K562 (cell line): ENCODE results near the gene STK24. TPM values are rescaled to one million over a fixed set of nuclear protein-coding genes. Genes with fewer than 3 reads are reported as not detected.

Experiments
- ATAC-seq: fragments of 200-7000 bp; cut with Tn5 transposase; 3 replicates; pipeline ENCODE4 v1.9.1; 2020; ENCODE audit warnings: moderate library complexity
- BruUV-seq: library from RNA; stranded (reverse); fragments of 400-500 nt; replicated peaks from 2 replicates; lab custom pipeline; 2021; lab: Mats Ljungman, UMichigan
- CTCF ChIA-PET: fragments of 300-600 bp; formaldehyde crosslinking; extraction: SDS; loops from one replicate; lab custom pipeline; 2021; ENCODE audit warnings: low intra/inter-chr PET ratio; lab: Yijun Ruan, JAX
- POLR2A ChIA-PET: fragments of 300-600, 350-650 bp; sonication (Branson Sonifier 250); formaldehyde crosslinking; extraction: SDS; loops from one replicate; lab custom pipeline; 2021; ENCODE audit warnings: antibody characterized with exemption, inconsistent platforms; lab: Yijun Ruan, JAX
- DNase-seq, 4 experiments: peaks; one replicate each; pipeline versions ENCODE4 v3.0.0 to v3.0.0-alpha.2; 2011 to 2018; ENCODE audit warnings: low spot score in 3 of 4, mixed read lengths in 3 of 4; ENCODE audit errors: extremely low read depth in 1 of 4
- FAIRE-seq: peaks from 2 replicates; lab custom pipeline; 2011; peaks lifted over from hg19 to GRCh38; lab: Jason Lieb, UNC
- H2AFZ ChIP-seq: 2 replicates; pipeline ENCODE4 v1.6.0; 2011; ENCODE audit warnings: low read depth, low read length, control low read depth, inconsistent platforms
- H3K27ac ChIP-seq: fragments of 200-600 bp; 3 replicates; pipeline ENCODE4 v1.8.0; 2011; ENCODE audit warnings: low read depth, mild to moderate bottlenecking, control low read depth, inconsistent platforms, low read length, moderate library complexity, mixed read lengths; ENCODE audit errors: extremely low read depth
- H3K27me3 ChIP-seq, 2 experiments: fragments of 300-600 bp in 1 of 2; 2 replicates in 1 of 2; 3 replicates in 1 of 2; pipeline versions ENCODE4 v1.6.0 to v1.8.0; 2011; ENCODE audit warnings: inconsistent platforms in 2 of 2, low read length in 2 of 2, mild to moderate bottlenecking in 1 of 2, mixed read lengths in 1 of 2, moderate library complexity in 1 of 2; ENCODE audit not compliant: control insufficient read depth in 2 of 2, insufficient read depth in 2 of 2
- H3K36me3 ChIP-seq: fragments of 300-600 bp; 3 replicates; pipeline ENCODE4 v1.8.0; 2011; ENCODE audit warnings: mild to moderate bottlenecking, low read length, inconsistent platforms; ENCODE audit not compliant: control insufficient read depth, insufficient read depth
- H3K4me1 ChIP-seq, 2 experiments: fragments of 200-600 bp in 1 of 2; replicated peaks in 1 of 2; 2 replicates in 1 of 2; 3 replicates in 1 of 2; pipeline versions ENCODE4 v1.5.1 to v1.8.0; 2011; ENCODE audit warnings: inconsistent platforms in 2 of 2, low read length in 2 of 2, mild to moderate bottlenecking in 1 of 2, mixed read lengths in 1 of 2, moderate library complexity in 1 of 2; ENCODE audit not compliant: control insufficient read depth in 2 of 2, insufficient read depth in 2 of 2
- H3K4me2 ChIP-seq: 2 replicates; pipeline ENCODE4 v1.6.1; 2011; ENCODE audit warnings: low read length, control low read depth, inconsistent platforms, mixed read lengths; ENCODE audit not compliant: insufficient read depth
- H3K4me3 ChIP-seq: fragments of 200-600 bp; sonication (generic), shearing (Covaris generic); 2 replicates; pipeline ENCODE4 v1.5.1; 2016; ENCODE audit warnings: control low read depth, inconsistent platforms
- H3K79me2 ChIP-seq: fragments of 200-600 bp; 3 replicates; pipeline ENCODE4 v1.8.0; 2011; ENCODE audit warnings: low read length, inconsistent platforms; ENCODE audit not compliant: control insufficient read depth, insufficient read depth
- H3K9ac ChIP-seq, 2 experiments: 2 replicates each; pipeline versions ENCODE4 v1.6.0 to v1.6.1; 2011; ENCODE audit warnings: low read depth in 2 of 2, low read length in 2 of 2, control low read depth in 1 of 2, inconsistent platforms in 1 of 2, mild to moderate bottlenecking in 1 of 2, mixed read lengths in 1 of 2; ENCODE audit not compliant: insufficient read depth in 1 of 2
- H3K9me1 ChIP-seq: one replicate; pipeline ENCODE4 v1.6.0; 2011; ENCODE audit warnings: inconsistent platforms, mild to moderate bottlenecking, low read length, moderate library complexity; ENCODE audit not compliant: control insufficient read depth, insufficient read depth
- H3K9me3 ChIP-seq: replicated peaks from 2 replicates; pipeline ENCODE4 v1.5.1; 2011; ENCODE audit warnings: low read depth, low read length, inconsistent platforms; ENCODE audit not compliant: control insufficient read depth, insufficient read depth
- H4K20me1 ChIP-seq: replicated peaks from 2 replicates; pipeline ENCODE4 v1.6.1; 2011; ENCODE audit warnings: low read length, inconsistent platforms, mixed read lengths; ENCODE audit not compliant: control insufficient read depth, insufficient read depth
- CBX1 ChIP-seq: sonication (generic); IDR thresholded peaks from 2 replicates; pipeline ENCODE4 v1.6.1; 2016; ENCODE audit warnings: antibody characterized with exemption, low read depth, mild to moderate bottlenecking
- HNRNPK ChIP-seq: fragments of 200-400 bp; formaldehyde crosslinking; IDR thresholded peaks from one replicate; pipeline ENCODE4 v1.6.1; 2018; ENCODE audit warnings: mild to moderate bottlenecking, low read depth, low read length; ENCODE audit not compliant: poor library complexity, severe bottlenecking
- PHB ChIP-seq: fragments of 250-450 bp; sonication (Bioruptor Pico); IDR thresholded peaks from 2 replicates; pipeline ENCODE4 v1.5.0; 2021
- SIN3B ChIP-seq: fragments of 450-650 bp; IDR thresholded peaks from 2 replicates; pipeline ENCODE4 v1.6.1; 2017; ENCODE audit warnings: low read depth, mild to moderate bottlenecking, moderate library complexity
- SMAD3 ChIP-seq: fragments of 450-650 bp; formaldehyde crosslinking; conservative IDR thresholded peaks from 2 replicates; pipeline ENCODE4 v1.4.0; 2020; ENCODE audit warnings: mild to moderate bottlenecking
- TBP ChIP-seq: optimal IDR thresholded peaks from 2 replicates; pipeline ENCODE3; 2011; ENCODE audit warnings: low read depth, low read length, improper control_type of control experiment
- XRCC3 ChIP-seq: fragments of 450-650 bp; IDR thresholded peaks from 2 replicates; pipeline ENCODE4 v1.6.1; 2017; ENCODE audit warnings: mild to moderate bottlenecking, moderate library complexity
- ZBTB17 ChIP-seq: fragments of 450-650 bp; formaldehyde crosslinking; IDR thresholded peaks from 2 replicates; pipeline ENCODE4 v1.4.0; 2020; ENCODE audit warnings: mild to moderate bottlenecking
- ZFP91 ChIP-seq: sonication (generic); formaldehyde crosslinking; IDR thresholded peaks from 2 replicates; pipeline ENCODE4 v1.8.0; 2022; ENCODE audit warnings: mild to moderate bottlenecking, missing genetic modification reagents
- ZKSCAN1 ChIP-seq: fragments of 150-350 bp; IDR thresholded peaks from 2 replicates; pipeline ENCODE4 v1.6.1; 2016; ENCODE audit warnings: low read depth, low read length
- ZNF134 ChIP-seq: fragments of 250-450 bp; sonication (Bioruptor Pico); conservative IDR thresholded peaks from 2 replicates; pipeline ENCODE4 v1.4.0; 2020
- WGBS: fragments of 100-300 bp; shearing (Covaris generic); methylation state at CpG from one replicate; pipeline ENCODE4 v1.1.6; 2016; ENCODE audit warnings: low coverage, mixed read lengths; ENCODE audit not compliant: insufficient coverage; ENCODE audit errors: missing lambda C conversion rate; 5-methylcytosine and 5-hydroxymethylcytosine counted together
- in situ Hi-C: fragments of 300-500 bp; cut with MboI; formaldehyde crosslinking; loops from 4 replicates; pipeline ENCODE4 v1.15.0; 2018; ENCODE audit warnings: inconsistent platforms, mixed read lengths
- intact Hi-C: fragments of 100-400 bp; cut with micrococcal nuclease; formaldehyde crosslinking; loops from 2 replicates; pipeline ENCODE4 v1.14.2; 2022
- polyA plus RNA-seq, 8 experiments: library from polyadenylated mRNA; depleted of rRNA in 4 of 8; stranded (reverse) in 5 of 8; unstranded in 3 of 8; fragments of >200 nt; fragmentation: Nextera tagmentation in 2 of 8; fragmentation: Illumina TruSeq in 1 of 8; extraction: Ambion mirVana in 2 of 8; extraction: Trizol in 1 of 8; gene quantifications; 2 replicates each; pipeline versions ENCODE4 v1.2.1 to v1.2.3, GENCODE V29; 2011 to 2014; ENCODE audit warnings: inconsistent platforms in 1 of 8, missing spikeins in 1 of 8
- total RNA-seq, 7 experiments: library from RNA; depleted of rRNA in 6 of 7; stranded (reverse); fragments of >200 nt in 6 of 7; fragmentation: Illumina TruSeq in 2 of 7; extraction: Trizol in 2 of 7; gene quantifications; 2 replicates each; pipeline versions ENCODE4 v1.2.1 to v1.2.3, GENCODE V29; 2011 to 2021; ENCODE audit warnings: low replicate concordance in 1 of 7

The STK24 gene
- total and polyA plus RNA-seq, 9 of the 15 experiments (the other 6 are each of a cell fraction or from before 2014, with no cell fraction given) = 3.8 to 78.4 (median 28.2) TPM

GRCh38 chr13:98556142-98556816 lies 20.6 kb downstream of the STK24 start:
- WGBS = 92% methylated on average over 8 of the region's 8 CpGs
- TF ChIP-seq SMAD3 (CRISPR knock-in tag) = no peak
- TF ChIP-seq PHB (CRISPR knock-in tag) = no peak
- TF ChIP-seq XRCC3 = no peak
- TF ChIP-seq ZKSCAN1 = no peak
- no peak for TF ChIP-seq ZFP91 (CRISPR knock-in tag)
- TF ChIP-seq SIN3B = no peak
- TF ChIP-seq HNRNPK = no peak
- TF ChIP-seq ZNF134 (CRISPR knock-in tag) = no peak
- TF ChIP-seq TBP = no peak
- no peak for TF ChIP-seq CBX1
- TF ChIP-seq ZBTB17 (CRISPR knock-in tag) = no peak
- BruUV-seq = no TSS peak
- Histone ChIP-seq H3K9me3 (no peaks in the 10 kb centered on the region), H3K4me1 (peaks cover 0 to 3% of the 10 kb centered on the region in 2 experiments; a peak in 2 of 5 replicates), H3K79me2 (peaks cover 77% of the 10 kb centered on the region), H2AFZ (no peak overlapping the region), H3K4me2 (no peak overlapping the region), H4K20me1 (peaks cover 23% of the 10 kb centered on the region; the same call in 1 of the 2 replicates), H3K4me3 (no peak overlapping the region), H3K36me3 (peaks cover 6% of the 10 kb centered on the region; the same call in 2 of the 3 replicates), H3K27ac (no peak overlapping the region), H3K9ac (no peak overlapping the region), H3K9me1 (peaks cover 2% of the 10 kb centered on the region), H3K27me3 (no peaks in the 10 kb centered on the region)
- FAIRE-seq (no peak), DNase-seq (no peak), ATAC-seq (no peak)
- intact Hi-C loops (no loop called here), in situ Hi-C loops (no loop called here)
- CTCF ChIA-PET = no interaction called here
- POLR2A ChIA-PET = interaction anchor here (0.6 to 1.8 kb wide), 4 partner anchors 9 to 24 kb away, joined by 4 to 7 read pairs (median 5); no protein-coding TSS in a partner anchor
